NT2/D1 (cell line): ENCODE data around the gene PHF21B.

ENCODE experiments used
- SUZ12 ChIP-seq: IDR thresholded peaks from 2 replicates; pipeline ENCODE4 v1.6.1; 2011; ENCODE audit not compliant: insufficient read length, insufficient read depth; ENCODE audit errors: extremely low read depth
- ZNF274 ChIP-seq: IDR thresholded peaks from 2 replicates; pipeline ENCODE4 v1.6.1; 2011; ENCODE audit warnings: mild to moderate bottlenecking, low read depth, low read length

- TF ChIP-seq ZNF274: no peak
- TF ChIP-seq SUZ12: no peak
These were observed 79.6 kb downstream of the PHF21B start for GRCh38 chr22:44930016-44930710.
